ENCODE measurements around the gene ITIH3.

The ITIH3 gene

GRCh38 chr3:52843108-52843865, 48.7 kb downstream of the ITIH3 start:
- DNase-seq (ENCODE audit: low read depth in 2 of 3, low spot score in 2 of 3), result no peak

GRCh38 chr3:52843881-52844280, 49.3 kb downstream of the ITIH3 start:
- no peak for DNase-seq (ENCODE audit: low read depth in 2 of 3, low spot score in 2 of 3)

- no peak for DNase-seq (ENCODE audit: low read depth in 2 of 3, low spot score in 2 of 3)
Measured at GRCh38 chr3:52844290-52844975, 49.8 kb downstream of the ITIH3 start.

GRCh38 chr3:52845157-52845556, 50.6 kb downstream of the ITIH3 start:
- DNase-seq (ENCODE audit: low read depth in 2 of 3, low spot score in 2 of 3), result no peak

- DNase-seq (ENCODE audit: low read depth in 2 of 3, low spot score in 2 of 3), result no peak
Measured at GRCh38 chr3:52845691-52846431, 51.3 kb downstream of the ITIH3 start.

- DNase-seq (ENCODE audit: low read depth in 2 of 3, low spot score in 2 of 3), result no peak
Measured at GRCh38 chr3:52846432-52846965, 51.9 kb downstream of the ITIH3 start.

GRCh38 chr3:52847241-52847640, 52.6 kb downstream of the ITIH3 start:
- no peak for DNase-seq (ENCODE audit: low read depth in 2 of 3, low spot score in 2 of 3)

- DNase-seq (ENCODE audit: low read depth in 2 of 3, low spot score in 2 of 3), result no peak
Measured at GRCh38 chr3:52847726-52848125, 53.1 kb downstream of the ITIH3 start.

- no peak for DNase-seq (ENCODE audit: low read depth in 2 of 3, low spot score in 2 of 3)
Measured at GRCh38 chr3:52848617-52849016, 54.0 kb downstream of the ITIH3 start.

GRCh38 chr3:52849656-52850055, 55.1 kb downstream of the ITIH3 start:
- no peak for DNase-seq (ENCODE audit: low read depth in 2 of 3, low spot score in 2 of 3)

GRCh38 chr3:52851348-52851747, 56.8 kb downstream of the ITIH3 start:
- no peak for DNase-seq (ENCODE audit: low read depth in 2 of 3, low spot score in 2 of 3)

- no peak for DNase-seq (ENCODE audit: low read depth in 2 of 3, low spot score in 2 of 3)
Measured at GRCh38 chr3:52852419-52852818, 57.8 kb downstream of the ITIH3 start.

- no peak for DNase-seq (ENCODE audit: low read depth in 2 of 3, low spot score in 2 of 3)
Measured at GRCh38 chr3:52854013-52854412, 59.4 kb downstream of the ITIH3 start.

GRCh38 chr3:52856666-52857065, 62.1 kb downstream of the ITIH3 start:
- DNase-seq (ENCODE audit: low read depth in 2 of 3, low spot score in 2 of 3), result no peak

GRCh38 chr3:52857133-52857532, 62.5 kb downstream of the ITIH3 start:
- no peak for DNase-seq (ENCODE audit: low read depth in 2 of 3, low spot score in 2 of 3)

GRCh38 chr3:52857864-52858263, 63.3 kb downstream of the ITIH3 start:
- DNase-seq (ENCODE audit: low read depth in 2 of 3, low spot score in 2 of 3), result no peak
